ENCODE data around the gene PBX3.

PBX3 gene

DNA sequence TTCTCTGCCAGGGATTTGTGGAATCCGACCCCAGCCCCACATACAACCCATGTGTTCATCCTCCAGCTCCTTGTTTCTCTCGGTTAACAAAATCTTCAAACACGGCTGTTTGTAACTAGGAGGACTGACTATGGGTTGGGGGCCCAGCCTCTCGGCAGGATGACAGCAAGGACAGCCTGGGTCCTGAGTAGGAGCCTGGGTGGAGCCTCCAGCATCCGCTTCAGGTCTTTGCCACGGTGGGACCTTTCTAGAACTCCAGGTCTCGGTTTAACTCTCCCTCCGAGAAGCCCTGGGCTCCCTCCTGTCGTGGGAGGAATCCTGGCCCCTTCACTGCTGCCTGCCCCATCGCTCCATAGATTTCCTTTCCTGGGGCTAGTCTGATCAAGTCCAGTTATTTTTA lies 248.5 kb downstream of the PBX3 start:
- H3K4me3 ChIP-seq (ENCODE audit: low read length): no peak overlapping the region
- no peak overlapping the region for H3K27ac ChIP-seq (ENCODE audit: low read length)
- no peaks in the 10 kb centered on the region for H3K27me3 ChIP-seq (ENCODE audit: control insufficient read depth, insufficient read depth, low read length)
- H3K9ac ChIP-seq (ENCODE audit: low read length): no peak overlapping the region
- peaks cover 4% of the 10 kb centered on the region for H3K4me1 ChIP-seq (ENCODE audit: control insufficient read depth, low read depth, low read length)
- H3K9me3 ChIP-seq (ENCODE audit: control insufficient read depth, low read depth, low read length): no peaks in the 10 kb centered on the region
- H3K36me3 ChIP-seq (ENCODE audit: control insufficient read depth, low read depth, low read length): no peaks in the 10 kb centered on the region

DNA sequence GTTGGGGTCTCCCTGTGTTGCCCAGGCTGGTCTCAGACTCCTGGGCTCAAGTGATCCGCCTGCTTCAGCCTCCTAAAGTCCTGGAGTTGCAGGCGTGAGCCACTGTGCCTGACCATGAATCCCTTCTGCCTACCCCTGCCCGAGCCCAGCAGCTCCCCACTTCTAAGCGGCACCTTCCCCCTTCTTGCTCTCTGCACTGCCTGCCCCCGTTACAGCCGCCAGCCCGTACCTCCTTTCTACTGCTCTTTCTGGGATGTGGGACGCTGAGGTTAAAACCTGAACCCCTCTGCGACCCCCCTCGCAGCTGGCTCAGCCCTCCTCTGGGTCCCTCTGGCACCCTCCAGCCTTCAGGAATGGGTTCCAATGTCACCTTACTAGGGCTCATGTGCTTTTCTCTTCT lies 249.6 kb downstream of the PBX3 start:
- Histone ChIP-seq H3K4me3 (ENCODE audit: low read length) (no peak overlapping the region), H3K9ac (ENCODE audit: low read length) (no peak overlapping the region), H3K4me1 (ENCODE audit: control insufficient read depth, low read depth, low read length) (peaks cover 4% of the 10 kb centered on the region), H3K9me3 (ENCODE audit: control insufficient read depth, low read depth, low read length) (no peaks in the 10 kb centered on the region), H3K27me3 (ENCODE audit: control insufficient read depth, insufficient read depth, low read length) (no peaks in the 10 kb centered on the region), H3K27ac (ENCODE audit: low read length) (no peak overlapping the region), H3K36me3 (ENCODE audit: control insufficient read depth, low read depth, low read length) (no peaks in the 10 kb centered on the region)

DNA sequence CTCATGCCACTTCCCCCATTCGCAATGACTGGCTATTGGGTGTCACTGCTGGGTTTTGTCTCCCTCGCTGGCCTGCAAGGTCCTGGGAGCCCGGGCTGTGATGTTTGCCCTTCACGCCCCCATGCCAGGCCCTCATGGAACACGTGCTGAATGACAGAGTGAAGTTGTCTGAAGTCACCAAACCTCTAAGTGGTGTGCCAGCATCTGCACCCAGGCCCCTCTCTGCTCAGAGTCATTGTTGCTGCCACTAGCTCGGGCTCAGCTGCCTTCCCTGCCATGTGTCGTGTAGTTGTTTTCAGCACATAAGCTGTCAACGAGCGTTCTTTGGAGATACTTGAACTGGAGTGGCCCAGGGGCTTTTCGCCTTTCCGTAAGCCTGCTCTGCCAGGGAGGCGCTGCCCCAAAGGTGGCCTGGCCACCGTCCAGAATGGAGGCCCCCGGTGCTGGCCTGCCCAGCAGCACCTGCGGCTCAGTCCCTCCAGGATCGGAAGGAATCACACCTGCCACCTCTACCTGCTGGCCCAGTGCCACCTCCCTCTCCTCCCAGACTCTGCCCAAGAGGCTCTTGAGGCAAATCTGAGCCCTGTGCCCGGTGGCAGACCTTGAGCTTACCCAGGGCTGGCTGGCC lies 250.1 kb downstream of the PBX3 start:
- no peaks in the 10 kb centered on the region for H3K9me3 ChIP-seq (ENCODE audit: control insufficient read depth, low read depth, low read length)
- no peaks in the 10 kb centered on the region for H3K36me3 ChIP-seq (ENCODE audit: control insufficient read depth, low read depth, low read length)
- no peak overlapping the region for H3K9ac ChIP-seq (ENCODE audit: low read length)
- H3K27ac ChIP-seq (ENCODE audit: low read length): no peak overlapping the region
- no peak overlapping the region for H3K4me3 ChIP-seq (ENCODE audit: low read length)
- H3K4me1 ChIP-seq (ENCODE audit: control insufficient read depth, low read depth, low read length): peaks cover 4% of the 10 kb centered on the region
- no peaks in the 10 kb centered on the region for H3K27me3 ChIP-seq (ENCODE audit: control insufficient read depth, insufficient read depth, low read length)

DNA sequence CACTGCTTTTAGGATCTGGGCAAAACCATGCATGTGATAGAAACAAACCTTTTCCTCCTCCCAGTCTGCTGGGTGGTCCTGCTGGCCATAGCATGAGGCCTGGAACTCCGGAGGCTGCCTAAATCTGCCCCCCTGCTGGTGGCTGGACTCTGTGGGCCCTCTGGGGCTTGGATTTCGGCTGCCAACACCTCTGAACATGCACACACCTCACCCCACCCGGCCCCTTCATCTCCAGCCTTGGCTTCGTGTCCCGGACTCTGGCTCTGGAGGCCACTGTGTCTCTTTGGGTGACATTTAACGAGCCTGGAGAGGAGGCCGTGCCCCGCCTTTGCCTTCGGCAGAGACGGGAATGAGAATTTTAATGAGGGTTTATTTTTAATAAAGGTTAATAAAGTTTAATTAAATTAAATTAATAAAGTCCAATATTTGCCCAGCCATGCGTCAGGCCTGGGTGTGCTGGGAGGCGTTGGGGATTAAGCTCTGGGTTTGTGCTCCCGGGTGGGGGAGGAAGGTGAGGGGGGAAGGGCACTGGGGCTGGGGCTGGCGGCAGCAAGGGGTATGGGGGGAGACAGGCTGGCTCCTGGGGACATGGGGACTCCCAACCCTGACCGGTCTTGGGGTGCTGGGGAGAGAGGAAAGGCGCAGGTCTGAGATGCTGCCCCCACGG lies 251.8 kb downstream of the PBX3 start:
- Histone ChIP-seq H3K36me3 (ENCODE audit: control insufficient read depth, low read depth, low read length) (no peaks in the 10 kb centered on the region), H3K4me3 (ENCODE audit: low read length) (no peak overlapping the region), H3K9ac (ENCODE audit: low read length) (no peak overlapping the region), H3K4me1 (ENCODE audit: control insufficient read depth, low read depth, low read length) (peaks cover 4% of the 10 kb centered on the region), H3K9me3 (ENCODE audit: control insufficient read depth, low read depth, low read length) (no peaks in the 10 kb centered on the region), H3K27me3 (ENCODE audit: control insufficient read depth, insufficient read depth, low read length) (no peaks in the 10 kb centered on the region), H3K27ac (ENCODE audit: low read length) (no peak overlapping the region)

DNA sequence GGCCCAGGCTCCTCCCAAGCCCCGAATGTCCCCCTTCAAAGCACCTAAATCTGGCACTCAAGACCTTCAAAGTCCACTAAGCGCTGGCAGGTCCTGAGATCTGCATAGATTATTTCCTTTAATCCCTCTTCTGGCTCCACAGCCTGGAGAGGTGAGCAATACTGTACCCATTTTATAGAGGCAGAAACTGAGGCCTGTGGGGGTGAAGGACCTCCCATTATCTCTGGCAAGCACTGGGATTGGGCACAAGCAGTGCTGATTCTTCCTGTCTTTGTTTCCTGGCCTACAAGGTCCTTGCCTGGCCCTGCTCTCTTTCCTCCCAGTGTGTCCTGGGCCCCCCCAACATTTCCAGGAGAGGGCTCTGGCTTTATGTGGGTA lies 252.3 kb downstream of the PBX3 start:
- Histone ChIP-seq H3K4me1 (ENCODE audit: control insufficient read depth, low read depth, low read length) (peaks cover 4% of the 10 kb centered on the region), H3K9me3 (ENCODE audit: control insufficient read depth, low read depth, low read length) (no peaks in the 10 kb centered on the region), H3K9ac (ENCODE audit: low read length) (no peak overlapping the region), H3K27ac (ENCODE audit: low read length) (no peak overlapping the region), H3K4me3 (ENCODE audit: low read length) (no peak overlapping the region), H3K36me3 (ENCODE audit: control insufficient read depth, low read depth, low read length) (no peaks in the 10 kb centered on the region), H3K27me3 (ENCODE audit: control insufficient read depth, insufficient read depth, low read length) (no peaks in the 10 kb centered on the region)

DNA sequence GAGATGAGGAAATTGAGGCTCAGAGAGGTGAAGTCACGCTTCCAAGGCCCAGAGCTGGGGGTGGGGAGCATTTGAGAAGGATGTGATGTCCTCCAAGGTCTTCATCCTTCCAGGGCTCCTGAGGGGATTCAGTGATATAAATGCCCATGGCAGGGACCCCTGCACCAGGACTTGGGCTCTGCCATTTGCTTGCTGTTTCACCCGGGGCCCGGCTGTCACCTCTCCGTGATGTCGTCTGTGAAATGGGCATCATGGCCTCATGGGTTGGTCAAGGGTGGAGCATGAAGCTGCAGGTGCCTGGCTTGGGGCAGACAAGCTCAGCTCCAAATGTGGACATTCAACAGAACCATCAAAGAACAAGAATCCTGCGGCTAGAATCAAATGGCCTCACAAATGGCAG lies 253.1 kb downstream of the PBX3 start:
- Histone ChIP-seq H3K4me3 (ENCODE audit: low read length) (no peak overlapping the region), H3K36me3 (ENCODE audit: control insufficient read depth, low read depth, low read length) (no peaks in the 10 kb centered on the region), H3K9me3 (ENCODE audit: control insufficient read depth, low read depth, low read length) (no peaks in the 10 kb centered on the region), H3K4me1 (ENCODE audit: control insufficient read depth, low read depth, low read length) (peaks cover 4% of the 10 kb centered on the region), H3K27me3 (ENCODE audit: control insufficient read depth, insufficient read depth, low read length) (no peaks in the 10 kb centered on the region), H3K9ac (ENCODE audit: low read length) (no peak overlapping the region), H3K27ac (ENCODE audit: low read length) (no peak overlapping the region)

DNA sequence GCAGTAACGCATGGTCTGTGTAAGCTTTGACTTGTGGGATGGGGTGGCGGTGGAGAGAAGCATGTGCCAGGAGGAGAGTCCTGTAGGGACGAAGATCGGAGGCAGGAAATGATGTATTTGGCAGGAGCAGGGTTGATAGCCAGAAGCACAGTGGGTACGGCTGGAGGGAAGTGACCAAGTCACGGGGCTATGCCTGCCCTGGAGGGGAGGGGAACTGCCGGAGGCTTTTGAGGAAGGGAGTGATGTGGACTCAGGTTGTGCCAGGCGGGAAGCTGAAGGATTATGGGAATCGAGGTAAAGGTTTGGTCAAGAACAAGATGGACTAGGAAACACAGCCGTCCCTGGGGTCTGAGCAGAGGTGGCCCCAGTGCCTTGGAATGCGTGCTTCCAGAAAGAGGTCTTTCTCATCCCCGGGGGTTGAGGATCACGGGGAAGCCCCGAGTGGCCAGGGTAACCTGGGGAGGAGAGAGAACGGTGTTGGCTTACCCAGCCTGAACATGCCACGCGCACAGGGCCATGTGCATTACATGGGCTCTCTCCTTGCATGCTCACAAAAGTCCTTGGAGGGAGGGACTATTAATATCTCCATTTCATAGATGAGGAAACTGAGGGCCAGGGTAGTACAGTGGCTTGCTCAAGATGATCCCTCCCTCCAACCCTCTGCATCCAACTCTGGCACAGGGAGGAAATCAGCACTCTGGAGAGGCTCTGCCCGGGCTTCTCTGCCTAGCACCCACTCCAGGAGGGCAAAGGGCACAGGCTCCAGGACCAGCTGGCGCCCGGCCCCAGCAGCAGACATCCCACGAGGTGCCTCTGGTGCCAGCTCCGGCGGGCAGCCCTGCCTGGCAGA lies 253.8 kb downstream of the PBX3 start:
- Histone ChIP-seq H3K4me1 (ENCODE audit: control insufficient read depth, low read depth, low read length) (peaks cover 4% of the 10 kb centered on the region), H3K27me3 (ENCODE audit: control insufficient read depth, insufficient read depth, low read length) (no peaks in the 10 kb centered on the region), H3K4me3 (ENCODE audit: low read length) (no peak overlapping the region), H3K27ac (ENCODE audit: low read length) (no peak overlapping the region), H3K9ac (ENCODE audit: low read length) (no peak overlapping the region), H3K36me3 (ENCODE audit: control insufficient read depth, low read depth, low read length) (no peaks in the 10 kb centered on the region), H3K9me3 (ENCODE audit: control insufficient read depth, low read depth, low read length) (no peaks in the 10 kb centered on the region)

DNA sequence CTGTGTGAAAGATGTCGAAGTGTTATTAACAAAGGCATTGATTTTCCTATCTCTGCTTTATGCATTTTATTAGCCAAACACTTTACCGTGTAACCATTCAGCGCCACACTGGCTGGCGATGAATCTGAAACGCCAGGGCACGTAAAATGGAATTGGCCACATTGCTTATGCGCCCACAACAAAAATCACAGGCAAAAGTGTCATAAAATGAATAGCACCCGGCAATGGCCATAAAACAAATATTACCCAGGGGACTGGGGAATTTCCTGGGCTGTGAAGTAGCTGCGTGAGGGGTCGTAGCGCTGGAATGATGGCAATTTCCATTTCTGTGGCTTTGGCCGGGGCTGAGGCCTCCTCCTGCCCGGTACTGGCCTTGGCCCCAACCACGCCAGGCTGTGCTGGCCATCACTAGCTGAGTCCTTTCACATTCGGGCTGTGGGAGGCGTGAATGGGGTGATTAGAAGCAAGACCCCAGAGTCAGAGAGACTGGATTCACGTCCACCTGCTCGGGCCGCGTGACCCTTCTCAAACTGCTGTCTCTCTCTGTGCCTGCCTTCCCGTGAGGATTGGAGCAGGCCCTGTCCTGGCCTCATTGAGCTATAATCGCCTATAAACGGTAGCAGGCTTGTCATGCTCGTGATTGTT lies 254.5 kb downstream of the PBX3 start:
- H3K4me1 ChIP-seq (ENCODE audit: control insufficient read depth, low read depth, low read length): peaks cover 4% of the 10 kb centered on the region
- H3K36me3 ChIP-seq (ENCODE audit: control insufficient read depth, low read depth, low read length): no peaks in the 10 kb centered on the region
- no peak overlapping the region for H3K9ac ChIP-seq (ENCODE audit: low read length)
- H3K4me3 ChIP-seq (ENCODE audit: low read length): no peak overlapping the region
- no peaks in the 10 kb centered on the region for H3K9me3 ChIP-seq (ENCODE audit: control insufficient read depth, low read depth, low read length)
- H3K27ac ChIP-seq (ENCODE audit: low read length): no peak overlapping the region
- H3K27me3 ChIP-seq (ENCODE audit: control insufficient read depth, insufficient read depth, low read length): no peaks in the 10 kb centered on the region

DNA sequence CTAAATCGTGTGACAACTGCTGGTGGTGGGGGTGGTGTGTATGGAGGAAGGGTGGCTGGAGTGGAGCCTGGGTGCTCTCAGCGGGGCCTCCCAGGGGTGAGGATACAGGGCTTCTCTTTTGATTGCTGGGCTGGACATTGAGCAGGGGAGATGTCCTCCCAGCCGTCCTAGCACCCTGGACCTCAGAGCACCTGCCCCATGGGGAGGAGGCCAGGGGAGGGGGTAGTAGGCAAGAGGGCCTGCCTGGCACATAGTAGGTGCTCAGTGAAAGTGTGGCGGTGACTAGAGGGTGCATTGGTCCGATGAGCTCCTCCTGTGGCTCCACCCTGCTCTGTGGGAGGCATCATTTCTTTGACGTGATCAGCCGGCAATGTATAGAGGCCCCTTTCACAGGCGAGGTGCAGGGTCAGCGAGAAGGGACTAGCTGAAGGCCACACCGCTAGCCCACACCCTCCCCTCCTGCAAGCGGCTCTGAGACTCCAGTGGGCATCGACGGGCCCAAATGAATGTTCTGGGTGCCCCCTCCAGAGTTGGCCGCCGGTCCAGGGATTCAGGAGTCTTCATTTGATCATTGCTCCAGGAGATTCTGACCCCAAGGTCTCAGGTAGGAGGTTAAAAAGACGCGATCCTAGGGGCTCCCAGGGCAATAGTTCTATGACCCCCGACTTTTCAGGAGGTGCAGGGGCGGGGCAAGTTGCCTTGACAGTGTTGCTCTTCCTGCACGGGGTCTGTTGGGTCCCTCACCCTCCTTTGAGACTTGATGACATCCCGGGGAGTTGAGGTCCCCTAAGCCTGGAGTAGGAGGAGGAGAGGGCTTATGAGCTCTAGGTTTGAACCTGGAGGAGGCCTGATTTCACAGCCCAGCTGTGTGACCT lies 255.5 kb downstream of the PBX3 start:
- no peak overlapping the region for H3K27ac ChIP-seq (ENCODE audit: low read length)
- H3K27me3 ChIP-seq (ENCODE audit: control insufficient read depth, insufficient read depth, low read length): no peaks in the 10 kb centered on the region
- H3K9me3 ChIP-seq (ENCODE audit: control insufficient read depth, low read depth, low read length): no peaks in the 10 kb centered on the region
- no peak overlapping the region for H3K4me3 ChIP-seq (ENCODE audit: low read length)
- H3K9ac ChIP-seq (ENCODE audit: low read length): no peak overlapping the region
- peaks cover 4% of the 10 kb centered on the region for H3K4me1 ChIP-seq (ENCODE audit: control insufficient read depth, low read depth, low read length)
- no peaks in the 10 kb centered on the region for H3K36me3 ChIP-seq (ENCODE audit: control insufficient read depth, low read depth, low read length)

DNA sequence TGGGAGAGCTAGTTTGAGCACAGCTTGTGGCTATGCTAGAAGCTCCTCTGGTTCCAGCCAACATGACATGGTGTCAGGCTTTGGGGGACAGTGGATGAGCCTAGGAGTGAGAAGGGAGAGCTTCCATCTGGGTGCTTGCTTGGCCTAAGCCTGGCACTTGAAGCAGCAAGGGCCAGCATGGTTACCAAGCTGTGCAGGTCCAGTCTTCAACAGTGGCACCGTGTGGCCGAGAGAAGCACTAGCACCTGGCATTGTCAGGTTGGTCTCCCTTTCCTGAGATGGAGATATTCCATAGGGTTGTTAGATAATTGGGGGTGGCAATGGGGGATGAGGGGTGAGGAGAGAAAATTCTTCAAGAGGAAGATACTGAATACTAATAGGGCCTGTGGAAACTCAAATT lies 261.9 kb downstream of the PBX3 start:
- Histone ChIP-seq H3K9me3 (ENCODE audit: control insufficient read depth, low read depth, low read length) (peaks cover 7% of the 10 kb centered on the region), H3K36me3 (ENCODE audit: control insufficient read depth, low read depth, low read length) (no peaks in the 10 kb centered on the region), H3K27ac (ENCODE audit: low read length) (no peak overlapping the region), H3K4me1 (ENCODE audit: control insufficient read depth, low read depth, low read length) (no peaks in the 10 kb centered on the region), H3K4me3 (ENCODE audit: low read length) (no peak overlapping the region), H3K27me3 (ENCODE audit: control insufficient read depth, insufficient read depth, low read length) (no peaks in the 10 kb centered on the region), H3K9ac (ENCODE audit: low read length) (no peak overlapping the region)

DNA sequence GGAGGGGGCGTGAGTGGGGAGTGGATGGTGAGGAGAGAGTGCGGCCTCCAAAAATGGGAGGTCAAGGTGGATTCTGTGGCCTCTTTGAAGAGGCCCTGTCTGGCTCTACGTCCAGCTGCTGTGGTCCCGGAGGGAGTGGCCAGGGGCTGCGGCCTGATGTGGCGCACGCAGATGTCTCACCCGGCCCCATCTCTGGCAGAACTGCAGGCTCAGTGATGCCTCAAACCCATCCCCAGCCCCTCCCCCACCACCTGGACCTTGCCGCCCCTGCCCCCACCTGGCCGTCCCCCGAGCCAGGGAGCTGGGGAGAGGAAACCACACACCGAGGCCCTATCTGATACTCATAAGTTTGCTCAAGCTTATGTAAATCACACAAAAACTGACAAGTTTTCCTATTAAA lies 267.6 kb downstream of the PBX3 start:
- Histone ChIP-seq H3K27me3 (ENCODE audit: control insufficient read depth, insufficient read depth, low read length) (no peaks in the 10 kb centered on the region), H3K9me3 (ENCODE audit: control insufficient read depth, low read depth, low read length) (no peaks in the 10 kb centered on the region), H3K27ac (ENCODE audit: low read length) (no peak overlapping the region), H3K36me3 (ENCODE audit: control insufficient read depth, low read depth, low read length) (no peaks in the 10 kb centered on the region), H3K9ac (ENCODE audit: low read length) (no peak overlapping the region), H3K4me1 (ENCODE audit: control insufficient read depth, low read depth, low read length) (no peaks in the 10 kb centered on the region), H3K4me3 (ENCODE audit: low read length) (no peak overlapping the region)
